Activated CD8-positive, alpha-beta T cell treated with anti-CD3 and anti-CD28 coated beads for 36 hours (primary cell): Measurements from ENCODE around the gene PCDHA8. TPM values are rescaled to one million over a fixed set of nuclear protein-coding genes. Genes with fewer than 3 reads are reported as not detected.

Experiments
- ATAC-seq: fragments of 200-7000 bp; cut with Tn5 transposase; one replicate; pipeline ENCODE4 v1.10.0; 2021; ENCODE audit warnings: mild to moderate bottlenecking, moderate library complexity
- CTCF ChIA-PET: fragments of 350-600 bp; sonication (Branson Sonifier 250); formaldehyde crosslinking; loops from one replicate; lab custom pipeline; 2021; ENCODE audit warnings: antibody characterized with exemption; lab: Charles Lee
- POLR2A ChIA-PET: fragments of 350-600 bp; sonication (Branson Sonifier 250); formaldehyde crosslinking; loops from one replicate; lab custom pipeline; 2021; ENCODE audit warnings: antibody characterized with exemption; lab: Charles Lee
- DNase-seq: peaks from one replicate; pipeline ENCODE4 v3.0.0-alpha.2; 2020
- H3K27ac Mint-ChIP-seq: one replicate; pipeline ENCODE4 v1.8.0; 2021; ENCODE audit warnings: mild to moderate bottlenecking, mixed read lengths
- H3K27me3 Mint-ChIP-seq: one replicate; pipeline ENCODE4 v1.8.0; 2021; ENCODE audit warnings: mixed read lengths
- H3K36me3 Mint-ChIP-seq: one replicate; pipeline ENCODE4 v1.8.0; 2021; ENCODE audit warnings: low read depth, mixed read lengths
- H3K4me1 Mint-ChIP-seq: one replicate; pipeline ENCODE4 v1.8.0; 2021; ENCODE audit warnings: low read depth, mixed read lengths
- H3K4me3 Mint-ChIP-seq: one replicate; pipeline ENCODE4 v1.8.0; 2021; ENCODE audit warnings: mild to moderate bottlenecking, moderate library complexity, mixed read lengths
- H3K9me3 Mint-ChIP-seq: one replicate; pipeline ENCODE4 v1.8.0; 2021; ENCODE audit warnings: mixed read lengths
- CTCF ChIP-seq: fragments of 200-600 bp; IDR thresholded peaks from one replicate; pipeline ENCODE4 v1.8.0; 2022; ENCODE audit warnings: antibody characterized with exemption, mild to moderate bottlenecking
- intact Hi-C: fragments of 100-400 bp; cut with micrococcal nuclease; formaldehyde crosslinking; loops from one replicate; pipeline ENCODE4 v1.10.0; 2022
- total RNA-seq, 2 experiments: library from RNA; stranded (reverse); gene quantifications; one replicate each; pipeline ENCODE4 v1.2.3, GENCODE V29; 2021

The PCDHA8 gene
- total RNA-seq, 2 experiments from 2014 or later: not detected

- peaks cover 13% of the 10 kb centered on the region for H3K36me3 Mint-ChIP-seq
- no peaks in the 10 kb centered on the region for H3K4me1 Mint-ChIP-seq
- peaks cover 42% of the 10 kb centered on the region for H3K27me3 Mint-ChIP-seq
- ChIA-PET POLR2A (no interaction called here), CTCF (no interaction called here)
- intact Hi-C loops: no loop called here
- no peak for DNase-seq
- H3K4me3 Mint-ChIP-seq: no peak overlapping the region
- no peak for ATAC-seq
- peaks cover 15% of the 10 kb centered on the region for H3K9me3 Mint-ChIP-seq
- no peak overlapping the region for H3K27ac Mint-ChIP-seq
- no peak for TF ChIP-seq CTCF
Observed at GRCh38 chr5:140877262-140877581, 36.2 kb downstream of the PCDHA8 start.

GRCh38 chr5:140881889-140882590 is 41.1 kb downstream of the PCDHA8 start, which contains the start of gene PCDHA13:
PCDHA13 (plus strand) TSS chr5:140882124; CDS start chr5:140882269, 145 bp downstream.
- CTCF ChIA-PET: interaction anchor here (0.7 kb wide), 1 partner anchor 159 kb away, joined by 3 read pairs; no protein-coding TSS in a partner anchor
- no peak for ATAC-seq
- Mint-ChIP-seq H3K4me1 (no peaks in the 10 kb centered on the region), H3K36me3 (peaks cover 8% of the 10 kb centered on the region), H3K27ac (no peak within 1 kb of the TSS), H3K27me3 (peaks cover 24% of the 10 kb centered on the region), H3K9me3 (peaks cover 18% of the 10 kb centered on the region), H3K4me3 (no peak within 1 kb of the TSS)
- peak; percentile 33 for TF ChIP-seq CTCF
- POLR2A ChIA-PET: no interaction called here
- intact Hi-C loops: no loop called here
- DNase-seq: no peak

- no peaks in the 10 kb centered on the region for H3K4me1 Mint-ChIP-seq
- POLR2A ChIA-PET: no interaction called here
- TF ChIP-seq CTCF: no peak
Observed at GRCh38 chr5:140882591-140882899, 41.6 kb downstream of the PCDHA8 start.

GRCh38 chr5:140883373-140883772 is 42.4 kb downstream of the PCDHA8 start:
- no peak for TF ChIP-seq CTCF
- Mint-ChIP-seq H3K4me1 (no peaks in the 10 kb centered on the region), H3K4me3 (no peak overlapping the region), H3K36me3 (peaks cover 8% of the 10 kb centered on the region), H3K9me3 (peaks cover 18% of the 10 kb centered on the region), H3K27me3 (peaks cover 24% of the 10 kb centered on the region), H3K27ac (no peak overlapping the region)
- DNase-seq (no peak), ATAC-seq (no peak)
- intact Hi-C loops: no loop called here
- ChIA-PET POLR2A (no interaction called here), CTCF (interaction anchor here (1.2 kb wide), 1 partner anchor 42 kb away, joined by 3 read pairs; no protein-coding TSS in a partner anchor)

More at GRCh38 chr5:140882591-140882899, 41.6 kb downstream of the PCDHA8 start:
- no peak for DNase-seq
- Mint-ChIP-seq H3K9me3 (peaks cover 18% of the 10 kb centered on the region), H3K4me3 (no peak overlapping the region), H3K36me3 (peaks cover 8% of the 10 kb centered on the region), H3K27ac (no peak overlapping the region), H3K27me3 (peaks cover 26% of the 10 kb centered on the region)
- no peak for ATAC-seq
- intact Hi-C loops: no loop called here
- CTCF ChIA-PET: interaction anchor here (0.7 to 1.2 kb wide), 2 partner anchors 41 to 158 kb away, joined by 3 read pairs; no protein-coding TSS in a partner anchor

- intact Hi-C loops: no loop called here
- POLR2A ChIA-PET: no interaction called here
- CTCF ChIA-PET: no interaction called here
- DNase-seq (no peak), ATAC-seq (no peak)
- H3K36me3 Mint-ChIP-seq: peaks cover 8% of the 10 kb centered on the region
- TF ChIP-seq CTCF: no peak
- peaks cover 18% of the 10 kb centered on the region for H3K9me3 Mint-ChIP-seq
- peaks cover 21% of the 10 kb centered on the region for H3K27me3 Mint-ChIP-seq
- no peaks in the 10 kb centered on the region for H3K4me1 Mint-ChIP-seq
- no peak overlapping the region for H3K27ac Mint-ChIP-seq
- H3K4me3 Mint-ChIP-seq: no peak overlapping the region
Observed at GRCh38 chr5:140883927-140884697, 43.1 kb downstream of the PCDHA8 start.
